ENCODE results near the gene SPINK5. TPM values are rescaled to one million over a fixed set of nuclear protein-coding genes. Genes with fewer than 3 reads are reported as not detected.
"Not testable (repeated sequence)": the region's sequence is repeated elsewhere in the genome, so short reads cannot be mapped to it uniquely, and the experiment has no call there.

Gene SPINK5, protein sequence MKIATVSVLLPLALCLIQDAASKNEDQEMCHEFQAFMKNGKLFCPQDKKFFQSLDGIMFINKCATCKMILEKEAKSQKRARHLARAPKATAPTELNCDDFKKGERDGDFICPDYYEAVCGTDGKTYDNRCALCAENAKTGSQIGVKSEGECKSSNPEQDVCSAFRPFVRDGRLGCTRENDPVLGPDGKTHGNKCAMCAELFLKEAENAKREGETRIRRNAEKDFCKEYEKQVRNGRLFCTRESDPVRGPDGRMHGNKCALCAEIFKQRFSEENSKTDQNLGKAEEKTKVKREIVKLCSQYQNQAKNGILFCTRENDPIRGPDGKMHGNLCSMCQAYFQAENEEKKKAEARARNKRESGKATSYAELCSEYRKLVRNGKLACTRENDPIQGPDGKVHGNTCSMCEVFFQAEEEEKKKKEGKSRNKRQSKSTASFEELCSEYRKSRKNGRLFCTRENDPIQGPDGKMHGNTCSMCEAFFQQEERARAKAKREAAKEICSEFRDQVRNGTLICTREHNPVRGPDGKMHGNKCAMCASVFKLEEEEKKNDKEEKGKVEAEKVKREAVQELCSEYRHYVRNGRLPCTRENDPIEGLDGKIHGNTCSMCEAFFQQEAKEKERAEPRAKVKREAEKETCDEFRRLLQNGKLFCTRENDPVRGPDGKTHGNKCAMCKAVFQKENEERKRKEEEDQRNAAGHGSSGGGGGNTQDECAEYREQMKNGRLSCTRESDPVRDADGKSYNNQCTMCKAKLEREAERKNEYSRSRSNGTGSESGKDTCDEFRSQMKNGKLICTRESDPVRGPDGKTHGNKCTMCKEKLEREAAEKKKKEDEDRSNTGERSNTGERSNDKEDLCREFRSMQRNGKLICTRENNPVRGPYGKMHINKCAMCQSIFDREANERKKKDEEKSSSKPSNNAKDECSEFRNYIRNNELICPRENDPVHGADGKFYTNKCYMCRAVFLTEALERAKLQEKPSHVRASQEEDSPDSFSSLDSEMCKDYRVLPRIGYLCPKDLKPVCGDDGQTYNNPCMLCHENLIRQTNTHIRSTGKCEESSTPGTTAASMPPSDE
- polyA plus RNA-seq (2012; ENCODE audit: insufficient read depth, insufficient read length), result not detected

DNA sequence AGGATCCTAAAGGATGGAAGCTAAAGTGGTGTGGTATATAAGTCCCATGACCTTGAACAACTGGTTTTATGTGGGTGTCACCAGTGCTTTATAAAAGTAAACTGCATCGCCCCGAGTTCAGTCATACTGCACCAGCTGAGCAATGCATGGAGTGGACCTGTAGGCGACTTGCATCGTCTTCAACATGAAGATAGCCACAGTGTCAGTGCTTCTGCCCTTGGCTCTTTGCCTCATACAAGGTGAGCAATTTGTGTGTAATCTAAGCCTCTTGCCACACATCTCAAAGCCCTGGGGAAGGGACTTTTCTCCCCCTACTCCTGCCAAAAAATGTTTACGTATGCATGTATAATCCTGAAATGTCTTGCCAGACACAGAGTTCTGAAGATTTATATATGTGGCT, at the start of gene SPINK5:
Gene SPINK5, plus strand, starts transcription at position 120 of the 400 bp plus-strand sequence. Its CDS starts 65 bp downstream, at position 185.
- no peak within 1 kb of the TSS for H3K4me3 ChIP-seq (ENCODE audit: low read length)
- DNase-seq (ENCODE audit: low read depth, low spot score), result no peak

DNA sequence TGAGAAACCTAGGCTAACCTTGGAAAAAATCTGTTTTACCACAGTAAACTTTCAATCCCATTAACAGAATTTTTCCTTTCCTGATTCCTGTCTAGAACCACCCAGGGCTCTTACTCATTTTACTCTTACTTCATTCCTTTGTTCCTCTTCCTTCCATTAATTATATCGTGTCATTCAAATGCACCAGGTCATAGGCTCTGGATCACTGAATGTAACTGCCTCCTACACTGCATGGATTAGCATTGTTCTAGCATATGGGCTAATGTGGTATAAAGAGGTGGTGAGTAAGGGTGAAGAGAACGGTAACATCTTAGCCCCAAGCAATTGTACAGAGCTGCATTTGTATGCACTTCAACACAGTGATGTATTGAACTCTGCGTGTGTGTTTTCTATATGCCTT, 49.5 kb upstream of the SPINK5 start:
- no peak overlapping the region for H3K4me3 ChIP-seq (ENCODE audit: low read length)
- DNase-seq (ENCODE audit: low read depth, low spot score), result no peak

DNA sequence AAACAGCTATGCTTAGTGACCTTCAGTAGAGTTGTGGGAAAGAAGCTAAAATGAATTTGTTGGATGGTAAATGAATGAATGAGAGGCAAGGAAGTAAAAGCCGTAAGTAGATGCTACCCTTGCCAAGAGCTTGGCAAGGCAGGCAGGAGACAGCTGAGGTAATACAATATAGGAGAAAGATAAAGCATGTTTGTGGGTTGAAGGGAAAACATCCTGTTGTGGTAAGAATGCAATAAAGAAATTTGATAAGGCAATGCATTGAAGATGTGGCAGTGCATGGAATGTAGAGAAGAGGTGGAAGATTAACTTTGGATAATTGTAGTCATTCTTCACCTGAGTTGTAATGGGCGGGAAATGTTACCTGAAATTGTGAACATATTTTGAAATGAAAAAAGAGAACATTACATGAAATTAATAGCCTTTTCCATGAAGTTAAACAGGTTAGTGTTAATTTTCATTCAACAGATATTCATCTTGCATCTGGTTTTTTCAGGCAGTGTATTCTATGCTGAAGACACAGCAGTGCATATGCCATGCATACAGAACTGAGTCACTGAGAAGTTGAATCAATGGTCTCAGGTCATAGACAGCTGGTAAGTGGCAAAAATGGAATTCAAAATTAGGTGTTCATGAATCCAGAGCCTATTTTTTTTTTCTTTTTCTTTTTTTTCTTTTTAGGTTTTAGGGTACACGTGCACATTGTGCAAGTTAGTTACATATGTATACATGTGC, 43.4 kb upstream of the SPINK5 start:
- no peak for DNase-seq (ENCODE audit: low read depth, low spot score)
- no peak overlapping the region for H3K4me3 ChIP-seq (ENCODE audit: low read length)

DNA sequence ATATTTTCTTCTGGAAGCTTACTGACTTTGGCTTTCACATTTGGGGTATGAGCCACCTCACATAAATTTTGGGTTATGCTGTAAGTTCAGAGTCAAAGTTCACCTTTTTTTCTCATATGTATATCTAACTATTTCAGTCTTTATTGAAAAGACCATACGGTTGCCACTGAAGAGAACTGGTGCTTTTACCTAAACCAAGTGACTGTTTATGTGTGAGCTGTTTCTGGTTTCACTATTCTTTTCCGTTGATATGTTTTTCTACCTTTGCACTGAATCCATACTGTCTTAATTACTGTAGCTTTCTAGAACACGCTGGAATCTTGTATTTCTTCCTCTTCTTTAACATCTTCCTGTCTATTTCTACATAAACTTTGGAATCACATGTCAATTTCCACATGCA, 36.3 kb upstream of the SPINK5 start:
- H3K4me3 ChIP-seq (ENCODE audit: low read length), result no peak overlapping the region
- no peak for DNase-seq (ENCODE audit: low read depth, low spot score)

DNA sequence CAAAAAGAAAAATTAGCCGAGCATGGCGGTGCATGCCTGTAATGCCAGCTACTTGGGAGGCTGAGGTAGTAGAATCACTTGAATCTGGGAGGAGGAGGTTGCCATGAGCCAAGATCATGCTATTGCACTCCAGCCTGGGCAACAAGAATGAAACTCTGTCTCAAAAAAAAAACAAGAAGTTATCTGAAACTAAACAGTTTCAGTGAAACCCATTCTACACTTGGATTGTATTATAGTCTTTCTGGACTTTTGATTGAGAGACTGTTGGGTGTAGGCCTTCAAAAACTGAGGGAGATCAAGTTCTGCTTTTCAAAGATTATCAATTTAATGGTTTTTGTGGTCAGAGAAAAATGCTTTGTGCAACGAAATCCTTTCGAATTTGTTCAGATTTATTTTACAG, 34.6 kb upstream of the SPINK5 start:
- no peak overlapping the region for H3K4me3 ChIP-seq (ENCODE audit: low read length)
- DNase-seq (ENCODE audit: low read depth, low spot score), result no peak

DNA sequence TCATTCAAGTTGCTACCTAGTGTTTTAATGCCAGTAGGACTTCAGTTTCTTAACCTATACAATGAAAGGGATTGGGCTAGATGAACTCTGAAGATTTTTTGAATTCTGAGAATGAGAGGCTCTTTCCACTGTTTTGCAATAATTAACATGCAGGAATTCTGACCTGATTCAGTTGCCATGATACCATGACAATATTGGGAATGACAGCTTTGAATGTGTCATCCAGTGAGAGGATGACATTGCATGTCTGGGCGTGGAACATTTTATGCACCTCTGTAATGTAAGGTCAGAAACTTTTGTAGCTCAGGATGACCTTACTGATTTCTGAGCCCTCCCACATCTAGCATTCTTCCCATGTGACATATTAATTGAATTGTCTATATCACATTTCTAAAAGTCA, 30.6 kb upstream of the SPINK5 start:
- H3K4me3 ChIP-seq (ENCODE audit: low read length), result no peak overlapping the region
- DNase-seq (ENCODE audit: low read depth, low spot score), result no peak

DNA sequence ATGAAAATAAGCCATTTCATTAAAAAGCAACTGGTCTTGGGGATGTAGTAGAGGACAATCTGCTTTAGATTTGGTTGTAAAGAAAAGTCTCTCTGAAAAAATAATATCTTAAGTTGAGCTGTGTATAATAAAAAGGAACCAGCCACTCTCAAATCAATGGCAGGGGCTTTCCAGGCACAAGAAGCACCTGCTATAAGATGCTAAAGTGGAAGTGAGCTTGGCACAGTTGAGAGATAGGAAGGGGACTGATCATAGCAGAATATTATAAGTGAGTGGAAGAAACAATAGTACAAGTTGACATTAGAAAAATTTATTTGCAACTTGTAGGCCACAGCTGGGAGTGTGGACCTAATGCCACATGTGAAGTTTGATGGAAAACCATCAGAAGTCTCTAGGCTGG, 28.1 kb upstream of the SPINK5 start:
- no peak overlapping the region for H3K4me3 ChIP-seq (ENCODE audit: low read length)
- no peak for DNase-seq (ENCODE audit: low read depth, low spot score)

DNA sequence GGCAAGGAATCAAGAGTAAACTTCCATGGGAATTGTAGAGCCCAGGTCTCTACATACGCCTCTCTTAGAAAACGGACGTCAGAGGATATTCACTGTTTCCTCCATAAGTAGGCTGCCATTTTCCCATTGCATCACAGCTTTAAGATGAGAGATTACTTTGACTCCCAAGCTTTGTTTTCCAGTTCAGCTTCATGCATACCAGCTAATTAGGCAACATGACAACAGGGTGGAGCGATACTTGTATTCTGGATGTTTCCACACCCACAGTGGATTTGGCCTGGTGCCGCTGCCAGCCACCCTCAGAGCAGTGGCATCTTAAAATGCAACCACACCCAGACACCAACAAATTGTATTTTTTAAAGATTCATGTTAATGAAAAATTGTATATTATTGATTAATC, 20.9 kb upstream of the SPINK5 start:
- no peak for DNase-seq (ENCODE audit: low read depth, low spot score)

DNA sequence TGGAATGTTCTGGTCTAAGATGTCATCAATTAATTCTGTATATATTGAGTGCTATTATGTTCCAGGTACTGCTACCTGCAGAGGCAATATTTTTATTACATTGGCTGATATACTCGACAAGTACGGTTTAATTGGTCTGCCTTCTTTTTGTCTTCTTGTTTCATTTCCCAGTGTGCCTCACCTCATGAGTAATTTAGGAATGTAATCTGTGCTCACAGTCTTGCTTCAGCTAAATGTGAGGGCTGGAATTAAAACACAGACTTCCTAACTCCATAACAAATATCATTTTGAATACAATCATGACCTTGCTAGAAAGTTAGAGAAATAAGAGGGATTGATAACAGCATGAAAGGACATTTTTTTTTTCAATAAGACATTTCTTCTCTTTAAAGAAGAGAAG, 20.1 kb upstream of the SPINK5 start:
- no peak overlapping the region for H3K4me3 ChIP-seq (ENCODE audit: low read length)
- no peak for DNase-seq (ENCODE audit: low read depth, low spot score)

More for the DNA sequence above, 20.9 kb upstream of the SPINK5 start:
- H3K4me3 ChIP-seq (ENCODE audit: low read length), result no peak overlapping the region

DNA sequence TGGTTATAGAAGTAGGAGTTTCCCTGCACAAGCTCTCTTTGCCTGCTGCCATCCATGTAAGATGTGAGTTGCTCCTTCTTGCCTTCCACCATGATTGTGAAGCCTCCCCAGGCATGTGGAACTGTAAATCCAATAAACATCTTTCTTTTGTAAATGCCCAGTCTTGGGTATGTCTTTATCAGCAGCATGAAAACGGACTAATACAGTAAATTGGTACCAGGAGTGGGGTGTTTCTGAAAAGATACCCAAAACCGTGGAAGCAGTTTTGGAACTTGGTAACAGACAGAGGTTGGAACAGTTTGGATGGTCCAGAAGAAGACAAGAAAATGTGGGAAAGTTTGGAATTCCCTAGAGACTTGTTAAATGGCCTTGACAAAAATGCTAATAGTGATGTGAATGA, 8.6 kb upstream of the SPINK5 start:
- DNase-seq (ENCODE audit: low read depth, low spot score); H3K4me3 ChIP-seq (ENCODE audit: low read length): not testable (repeated sequence)

DNA sequence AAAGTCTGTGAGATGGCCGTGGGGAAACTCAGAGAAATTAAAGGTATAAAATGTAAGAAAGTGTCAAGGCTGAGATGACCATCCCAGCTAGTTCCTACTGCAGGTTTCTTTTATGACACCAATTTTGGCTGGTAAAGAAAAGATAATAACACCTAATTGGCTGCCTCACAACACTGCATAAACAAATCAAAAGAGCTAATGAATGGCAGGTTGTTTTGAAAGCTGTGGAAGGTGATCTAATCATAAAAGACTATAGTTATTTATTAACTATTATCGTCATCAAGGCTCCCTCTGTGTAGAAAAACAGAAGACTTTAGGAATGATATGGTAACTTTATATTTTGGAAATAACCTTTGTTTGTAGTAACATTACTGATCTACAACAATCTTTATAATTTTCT, 3.5 kb upstream of the SPINK5 start:
- no peak overlapping the region for H3K4me3 ChIP-seq (ENCODE audit: low read length)
- no peak for DNase-seq (ENCODE audit: low read depth, low spot score)

DNA sequence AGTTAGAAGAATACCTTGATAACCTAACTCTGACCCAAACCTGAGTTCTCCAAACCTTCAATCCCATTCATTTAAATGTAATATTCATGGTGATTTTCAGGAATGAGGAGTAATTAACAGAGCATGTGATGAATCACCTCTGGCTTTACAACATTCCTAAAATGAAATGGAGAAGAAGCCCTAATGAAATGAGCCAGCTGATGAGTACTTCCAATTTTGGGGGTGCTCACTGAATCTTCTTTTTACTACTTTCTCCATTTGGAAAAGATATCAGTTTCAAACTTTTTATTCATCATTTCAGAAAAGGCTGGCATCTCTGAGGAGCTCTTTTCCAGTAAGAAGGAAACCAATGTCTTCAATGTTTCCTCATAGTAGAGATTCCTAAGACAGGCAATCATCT, 2.9 kb upstream of the SPINK5 start:
- DNase-seq (ENCODE audit: low read depth, low spot score), result no peak
- no peak overlapping the region for H3K4me3 ChIP-seq (ENCODE audit: low read length)

DNA sequence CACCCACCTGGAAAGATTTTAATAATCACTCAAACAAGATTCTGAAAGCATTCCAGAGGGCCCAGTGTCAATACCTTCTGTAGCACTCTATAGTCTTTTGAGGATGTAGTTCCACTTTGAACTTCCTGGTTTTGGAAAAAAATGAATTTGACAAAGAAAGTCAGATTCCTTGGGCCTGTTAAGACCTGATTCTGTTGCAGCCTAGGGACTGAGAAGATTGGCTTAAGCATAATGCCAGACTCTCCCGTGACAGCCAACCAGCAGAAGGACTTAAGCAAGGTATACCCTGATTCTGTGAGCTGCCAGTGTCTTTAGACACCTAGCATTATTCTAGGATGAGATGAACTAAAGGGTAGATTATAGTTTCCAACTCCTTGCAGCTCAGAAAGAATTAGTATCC, 6.8 kb downstream of the SPINK5 start:
- DNase-seq (ENCODE audit: low read depth, low spot score), result no peak

DNA sequence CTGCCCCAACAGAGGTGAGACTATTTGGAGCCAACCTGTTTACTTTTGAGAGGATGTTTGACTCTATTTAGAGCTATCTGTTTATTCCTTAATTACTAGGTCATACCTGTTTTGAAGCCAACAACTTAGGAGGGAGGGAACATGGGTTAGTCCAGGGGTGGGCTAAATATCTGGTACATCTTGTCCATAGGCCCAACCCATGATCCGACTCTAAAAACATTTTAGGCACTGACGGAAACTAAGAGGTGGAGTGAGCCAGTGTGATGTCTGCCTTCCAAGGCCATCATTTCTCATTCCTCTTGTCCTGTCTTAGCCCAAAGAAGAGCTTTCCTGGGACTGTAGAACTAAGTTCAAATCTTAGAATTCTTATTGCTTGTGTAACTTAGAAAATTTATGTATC, 8.4 kb downstream of the SPINK5 start:
- no peak overlapping the region for H3K4me3 ChIP-seq (ENCODE audit: low read length)
- no peak for DNase-seq (ENCODE audit: low read depth, low spot score)

More for the DNA sequence above, 6.8 kb downstream of the SPINK5 start:
- H3K4me3 ChIP-seq (ENCODE audit: low read length), result no peak overlapping the region

DNA sequence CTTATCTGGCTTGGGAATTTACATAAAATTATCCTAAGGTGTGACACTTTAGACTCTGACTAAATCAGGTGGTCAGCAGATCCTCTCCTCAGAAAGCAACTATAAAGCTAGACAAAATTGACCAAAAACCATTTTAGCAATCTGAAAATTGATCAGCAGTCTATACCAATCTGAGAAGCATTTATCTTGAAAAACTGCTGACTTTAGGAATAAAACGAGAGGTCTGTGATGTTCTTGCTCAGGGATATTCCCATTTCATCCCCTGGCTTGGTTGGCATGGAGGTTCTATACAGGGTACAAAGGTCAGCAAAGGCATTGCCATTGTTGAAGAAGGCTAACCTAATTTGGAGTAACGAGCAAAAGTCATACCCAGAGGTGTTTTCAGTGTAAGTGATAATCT, 11.7 kb downstream of the SPINK5 start:
- DNase-seq (ENCODE audit: low read depth, low spot score), result no peak

DNA sequence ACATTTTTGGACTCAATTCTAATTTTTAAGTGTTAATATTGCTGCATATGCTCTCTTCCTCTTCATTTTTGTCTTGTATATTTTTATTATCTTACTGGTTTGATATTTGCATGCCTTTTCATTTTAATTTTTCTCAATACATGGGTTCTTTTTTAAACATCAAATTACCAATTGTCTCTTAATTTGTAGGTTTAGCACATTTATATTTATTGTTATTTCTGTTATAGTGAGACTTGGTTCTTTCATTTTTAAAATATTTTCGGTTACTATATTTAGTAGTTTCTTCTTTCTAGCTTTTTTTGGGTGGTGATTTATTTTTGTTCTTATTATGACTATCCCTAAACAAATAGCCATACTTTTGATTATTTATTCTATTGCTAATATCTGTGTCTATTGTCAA, 19.4 kb downstream of the SPINK5 start:
- no peak overlapping the region for H3K4me3 ChIP-seq (ENCODE audit: low read length)
- DNase-seq (ENCODE audit: low read depth, low spot score), result no peak

More for the DNA sequence above, 11.7 kb downstream of the SPINK5 start:
- no peak overlapping the region for H3K4me3 ChIP-seq (ENCODE audit: low read length)

DNA sequence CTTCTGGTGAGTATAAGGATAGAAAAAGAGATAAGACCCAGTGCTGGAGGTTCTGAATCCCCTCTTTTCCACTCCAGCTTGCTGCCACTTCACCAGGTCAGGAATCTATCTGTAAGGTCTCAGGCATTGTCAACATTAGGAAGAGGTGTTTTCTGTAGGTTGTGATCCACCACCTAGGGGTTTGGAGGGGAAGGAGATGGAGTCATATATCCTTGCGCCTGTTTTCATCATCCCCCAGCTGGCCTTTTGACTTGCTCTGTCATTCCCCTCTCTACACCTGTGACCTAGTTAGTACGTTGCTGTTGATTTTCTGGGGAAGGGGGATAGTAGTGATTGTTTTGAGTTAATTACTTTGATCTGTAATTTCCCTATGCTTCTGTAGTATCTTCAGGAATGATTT, 20.5 kb downstream of the SPINK5 start:
- H3K4me3 ChIP-seq (ENCODE audit: low read length), result no peak overlapping the region
- DNase-seq (ENCODE audit: low read depth, low spot score), result no peak

DNA sequence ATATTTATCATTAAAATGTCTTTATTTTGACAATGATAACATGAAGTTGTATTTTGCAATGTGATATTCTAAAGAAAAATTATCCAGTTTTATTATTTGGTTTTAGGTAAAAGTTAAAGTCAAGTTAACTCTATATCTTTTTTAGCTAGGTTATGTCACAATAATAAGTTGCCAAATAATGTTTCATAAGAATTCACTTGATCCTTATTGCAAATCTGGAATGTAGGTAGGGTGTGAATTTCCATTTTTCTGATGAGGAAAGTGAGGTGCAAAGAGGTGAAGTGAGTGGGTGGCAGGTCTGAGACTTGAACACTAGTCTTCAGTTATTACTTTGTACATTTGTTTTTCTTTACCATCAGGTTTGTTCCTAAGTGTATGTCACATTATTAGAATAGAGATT, 21.5 kb downstream of the SPINK5 start:
- no peak overlapping the region for H3K4me3 ChIP-seq (ENCODE audit: low read length)
- no peak for DNase-seq (ENCODE audit: low read depth, low spot score)

DNA sequence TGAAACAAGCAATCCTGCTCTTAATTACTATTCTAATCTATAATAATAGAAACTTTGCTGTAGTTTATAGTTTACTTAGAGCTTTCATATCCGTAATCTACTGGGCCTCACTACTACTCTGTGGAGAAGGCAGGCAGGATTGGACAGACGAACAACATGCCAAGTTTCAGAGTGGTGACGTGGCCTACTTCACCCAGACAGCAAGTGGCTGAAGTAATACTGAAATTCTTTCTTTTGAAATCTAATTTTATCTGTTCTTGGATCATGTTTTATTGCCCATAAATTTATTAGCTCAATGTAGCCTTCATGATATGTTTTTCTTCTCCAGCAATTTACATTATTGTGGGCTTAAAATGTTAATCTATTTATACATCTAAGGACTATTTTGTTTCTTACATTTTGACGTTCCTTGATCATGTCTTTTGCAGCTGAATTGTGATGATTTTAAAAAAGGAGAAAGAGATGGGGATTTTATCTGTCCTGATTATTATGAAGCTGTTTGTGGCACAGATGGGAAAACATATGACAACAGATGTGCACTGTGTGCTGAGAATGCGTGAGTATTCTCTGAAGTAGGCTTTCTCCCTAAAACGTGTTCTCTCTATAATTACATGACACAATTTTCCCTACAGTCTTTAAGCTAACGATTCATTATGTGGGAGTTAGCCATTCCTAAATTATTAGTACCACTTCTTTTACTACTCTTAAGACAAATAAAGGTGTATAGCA, 22.4 kb downstream of the SPINK5 start:
- H3K4me3 ChIP-seq (ENCODE audit: low read length), result no peak overlapping the region
- no peak for DNase-seq (ENCODE audit: low read depth, low spot score)
